OCI-M1 (cell line): ENCODE data around the gene FSTL3.
"Not testable (repeated sequence)": the region's sequence is repeated elsewhere in the genome, so short reads cannot be mapped to it uniquely, and the experiment has no call there.

ENCODE experiments used
- DNase-seq: peaks from one replicate; lab custom pipeline; 2025; lab: John Stamatoyannopoulos, UW

Gene FSTL3

GRCh38 chr19:682678-683320 is 6.6 kb downstream of the FSTL3 start:
- no peak for DNase-seq

DNA sequence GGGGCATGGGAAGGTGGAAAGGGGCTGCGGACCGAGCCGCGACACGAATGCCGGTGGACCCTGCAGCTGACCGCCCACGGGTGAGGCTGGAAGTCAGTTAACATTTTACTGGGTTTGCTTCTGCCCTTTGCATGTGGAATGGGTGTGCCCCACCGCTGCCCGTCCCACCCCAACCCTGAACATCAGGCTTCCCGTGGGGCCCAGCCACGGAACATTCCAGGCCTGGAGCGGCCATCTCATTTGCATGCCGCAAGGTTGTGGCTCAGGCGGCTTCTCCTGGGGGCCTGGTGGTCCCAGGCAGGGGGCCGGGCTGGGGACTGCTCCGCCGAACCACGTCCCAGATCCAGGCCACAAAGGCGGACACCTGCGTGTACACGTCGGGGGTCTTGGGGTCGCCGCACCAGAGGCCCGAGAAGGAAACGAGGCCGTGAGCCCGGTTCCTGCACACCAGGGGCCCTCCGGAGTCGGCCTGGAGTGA is 9.3 kb downstream of the FSTL3 start:
- no peak for DNase-seq

DNA sequence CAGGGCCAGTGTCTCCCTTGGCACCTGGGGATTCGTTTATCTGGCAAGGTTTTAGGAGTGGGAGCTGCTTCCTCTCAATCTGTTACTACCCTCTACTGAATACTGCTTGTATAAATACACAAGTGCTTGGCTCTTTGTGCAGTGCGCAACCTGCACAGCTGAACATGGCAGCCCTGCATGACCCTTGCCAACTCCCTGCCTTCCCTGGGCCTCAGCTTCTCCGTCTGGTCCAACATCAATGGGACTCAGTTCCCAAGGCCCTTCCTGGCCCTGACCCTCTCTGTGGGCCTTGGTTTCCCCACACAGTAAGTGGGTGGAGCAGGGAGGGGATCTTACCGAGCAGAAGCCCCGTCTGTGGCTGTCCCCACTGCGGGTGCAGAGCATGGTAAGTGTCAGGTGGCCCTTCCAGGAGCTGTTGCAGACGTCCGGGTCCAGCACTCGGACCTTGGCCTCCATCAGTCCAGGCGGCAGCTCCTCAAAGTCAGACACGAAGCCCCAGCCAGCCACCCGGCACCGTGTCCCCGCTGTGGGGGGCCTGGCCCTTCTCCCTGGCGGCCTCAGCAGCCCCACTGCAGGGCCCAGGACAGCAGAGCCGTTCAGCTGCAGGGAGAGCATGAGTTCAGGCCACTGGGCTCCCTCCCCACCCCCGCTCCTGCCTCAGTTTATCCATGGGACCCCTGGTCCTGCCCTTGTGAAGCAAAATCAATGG is 10.6 kb downstream of the FSTL3 start:
- DNase-seq: no peak

- no peak for DNase-seq
Observed at GRCh38 chr19:687569-688166, 11.5 kb downstream of the FSTL3 start.

GRCh38 chr19:688214-688613 is 12.0 kb downstream of the FSTL3 start:
- no peak for DNase-seq

- DNase-seq: no peak
Observed at GRCh38 chr19:688992-689391, 12.8 kb downstream of the FSTL3 start.

DNA sequence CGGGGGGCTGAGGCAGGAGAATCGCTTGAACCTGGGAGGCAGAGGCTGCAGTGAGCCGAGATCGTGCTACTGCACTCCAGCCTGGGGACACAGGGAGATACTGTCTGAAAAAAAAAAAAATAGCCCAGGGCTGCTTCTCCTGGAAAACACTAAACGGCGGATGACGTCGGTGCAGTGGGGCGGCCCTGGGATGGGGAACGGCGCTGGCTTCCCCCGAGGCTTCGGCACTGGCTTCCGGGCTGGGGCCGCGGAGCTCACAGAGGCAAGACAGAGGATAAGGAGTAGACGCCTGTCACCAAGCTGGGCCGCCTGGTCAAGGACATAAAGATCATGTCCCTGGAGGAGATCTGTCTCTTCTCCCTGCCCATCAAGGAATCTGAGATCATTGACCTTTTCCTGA is 14.0 kb downstream of the FSTL3 start:
- no peak for DNase-seq

- no peak for DNase-seq
Observed at GRCh38 chr19:694481-695351, 18.5 kb downstream of the FSTL3 start.

- peak; percentile 23 for DNase-seq
Observed at GRCh38 chr19:695352-695949, 19.3 kb downstream of the FSTL3 start, which contains the start of gene PRSS57. Gene PRSS57 (minus strand): TSS chr19:695452. CDS start chr19:695430, 22 bp downstream.

DNA sequence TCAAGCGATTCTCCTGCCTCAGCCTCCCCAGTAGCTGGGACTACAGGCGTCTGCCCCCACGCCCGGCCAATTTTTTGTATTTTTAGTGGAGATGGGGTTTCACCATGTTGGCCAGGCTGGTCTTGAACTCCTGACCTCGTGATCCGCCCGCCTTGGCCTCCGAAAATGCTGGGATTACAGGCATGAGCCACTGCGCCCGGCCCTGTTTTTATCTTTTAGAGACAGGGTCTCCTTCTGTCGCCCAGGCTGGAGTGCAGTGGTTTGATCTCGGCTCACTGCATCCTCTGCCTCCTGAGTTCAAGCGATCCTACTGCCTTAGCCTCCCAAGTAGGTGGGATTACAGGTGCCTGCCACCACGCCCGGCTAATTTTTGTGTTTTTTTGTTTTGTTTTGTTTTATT is 22.3 kb downstream of the FSTL3 start:
- DNase-seq: not testable (repeated sequence)

- DNase-seq: not testable (repeated sequence)
Observed at GRCh38 chr19:699885-700284, 23.7 kb downstream of the FSTL3 start.

DNA sequence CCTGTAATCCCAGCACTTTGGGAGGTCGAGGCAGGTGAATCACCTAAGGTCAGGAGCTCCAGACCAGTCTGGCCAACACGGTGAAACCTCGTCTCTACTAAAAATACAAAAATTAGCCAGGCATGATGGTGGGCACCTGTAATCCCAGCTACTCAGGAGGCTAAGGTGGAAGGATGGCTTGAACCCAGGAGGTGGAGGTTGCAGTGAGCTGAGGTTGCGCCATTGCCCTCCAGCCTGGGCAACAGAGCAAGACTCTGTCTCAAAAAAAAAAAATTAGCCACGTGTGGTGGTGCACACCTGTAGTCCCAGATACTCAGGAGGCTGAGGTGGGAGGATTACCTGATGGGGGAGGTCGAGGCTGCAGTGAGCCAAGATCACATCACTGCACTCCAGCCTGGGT is 26.7 kb downstream of the FSTL3 start:
- not testable (repeated sequence) for DNase-seq

DNA sequence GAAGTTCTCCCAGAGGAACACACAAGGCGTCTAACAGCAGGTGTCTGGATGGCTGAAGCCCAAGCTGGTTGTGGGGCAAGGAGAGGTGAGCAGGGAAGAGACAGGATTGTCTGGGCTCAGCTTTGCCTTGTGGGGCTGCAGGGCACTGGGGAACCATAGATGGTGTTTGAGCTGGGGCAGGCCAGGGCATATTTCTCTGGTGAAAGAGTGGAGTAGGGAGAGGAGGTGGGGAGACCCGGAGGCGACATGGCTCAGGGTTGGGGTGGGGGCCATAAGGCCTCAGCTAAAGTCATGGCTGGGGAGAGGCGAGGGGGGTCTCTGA is 27.1 kb downstream of the FSTL3 start:
- DNase-seq: no peak

- peak; percentile 90 for DNase-seq
Observed at GRCh38 chr19:703651-704446, 27.7 kb downstream of the FSTL3 start.

DNA sequence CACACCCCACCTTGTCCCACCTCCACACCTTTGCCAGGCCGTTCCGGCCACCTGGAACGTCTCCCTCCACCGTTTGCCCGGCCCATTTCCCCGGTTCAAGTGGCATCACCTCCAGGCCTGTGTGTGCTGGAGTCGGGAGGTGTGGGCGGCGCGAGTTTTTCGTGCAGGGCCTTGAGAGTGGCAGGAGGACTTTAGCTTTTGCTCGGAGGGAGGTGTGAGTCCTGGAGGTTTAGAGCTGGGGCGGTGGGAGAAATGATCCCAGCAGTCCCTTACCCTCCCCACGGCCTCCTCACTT is 28.2 kb downstream of the FSTL3 start:
- DNase-seq: no peak

- DNase-seq: peak; percentile 2
Observed at GRCh38 chr19:708154-709143, 32.3 kb downstream of the FSTL3 start, which contains the start of gene PALM. Gene PALM (plus strand): TSS chr19:708935. CDS start chr19:709147, 212 bp downstream.

DNA sequence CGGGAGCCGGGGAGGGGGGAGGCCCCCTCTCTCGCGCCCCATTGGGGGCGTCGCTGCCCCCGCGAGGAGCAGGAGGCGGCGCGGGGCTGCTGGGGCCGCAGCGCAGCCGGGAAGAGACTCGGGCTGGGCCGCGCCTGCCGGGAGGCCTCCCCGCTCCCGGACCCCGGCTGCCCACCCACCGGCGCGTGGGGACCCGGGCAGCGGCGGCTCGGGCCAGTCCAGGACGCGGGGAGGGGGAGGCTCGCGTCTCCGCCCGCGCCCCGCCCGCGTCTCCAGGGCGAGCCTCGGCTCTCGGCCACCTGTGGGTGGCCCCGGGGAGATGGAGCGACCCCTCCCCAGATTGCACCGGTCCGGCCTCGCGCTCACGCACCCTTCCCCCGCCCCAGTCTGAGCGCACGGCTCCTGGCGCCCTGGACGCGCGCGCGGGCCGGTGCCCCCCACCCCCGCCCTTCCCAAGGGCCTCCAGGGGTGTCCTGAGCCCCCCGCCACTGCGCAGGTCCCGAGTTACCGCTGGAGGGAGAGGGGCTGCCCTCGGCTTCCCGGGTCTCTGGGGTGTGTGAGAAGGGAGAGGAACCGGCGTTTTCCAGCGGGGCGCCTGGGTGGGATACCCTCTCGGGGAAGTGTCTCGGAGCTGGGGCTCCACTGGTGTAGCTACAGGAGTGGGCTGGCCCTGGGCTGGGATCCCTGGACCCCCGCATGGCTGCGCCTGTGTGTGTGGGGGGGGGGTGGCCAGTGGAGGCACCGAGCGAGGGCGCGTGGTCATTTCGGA is 33.2 kb downstream of the FSTL3 start:
- DNase-seq: no peak

- no peak for DNase-seq
Observed at GRCh38 chr19:709965-710571, 33.9 kb downstream of the FSTL3 start.

GRCh38 chr19:710767-711166 is 34.6 kb downstream of the FSTL3 start:
- no peak for DNase-seq
